ENCODE data around the gene SKP1.
A peak's percentile ranks its signal among the peaks of the same experiment; 100 is the strongest.
"Not testable (repeated sequence)": the region's sequence is repeated elsewhere in the genome, so short reads cannot be mapped to it uniquely, and the experiment has no call there.

Gene SKP1

GRCh38 chr5:134177369-134178095, 782 bp upstream of the SKP1 start:
- no peak for DNase-seq

DNA sequence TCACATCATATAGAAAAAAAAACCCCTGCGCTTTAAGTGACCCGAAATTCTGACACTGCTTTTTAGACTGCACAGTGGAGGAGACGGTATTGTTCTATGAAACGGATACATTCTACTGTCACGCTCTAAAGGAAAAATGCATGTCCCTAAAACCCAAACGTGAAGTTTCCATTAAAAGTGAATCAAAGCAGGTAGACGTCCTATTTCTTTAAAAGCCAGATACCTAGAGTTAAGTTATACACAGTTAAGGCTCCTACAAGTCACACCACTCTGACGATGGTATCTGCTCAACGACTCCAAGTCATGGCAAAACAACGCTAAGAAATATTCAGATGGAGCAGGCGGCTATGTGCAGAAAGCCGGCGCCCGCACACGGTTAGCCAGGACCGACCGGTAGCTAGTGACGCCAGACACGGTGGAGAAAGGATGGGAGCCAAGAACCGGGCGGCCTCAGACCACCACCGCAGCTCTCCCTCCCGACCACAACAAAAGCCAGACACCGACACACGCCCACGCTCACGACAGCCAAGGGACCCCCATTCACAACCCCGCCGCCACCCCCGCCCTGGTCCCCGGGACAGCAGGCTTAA, 734 bp downstream of the SKP1 start:
- DNase-seq = peak; percentile 41

- no peak for DNase-seq
These were observed 1.6 kb downstream of the SKP1 start for GRCh38 chr5:134174841-134175839.

GRCh38 chr5:134171972-134172371, 4.8 kb downstream of the SKP1 start:
- DNase-seq = no peak

- DNase-seq = no peak
These were observed 14.2 kb downstream of the SKP1 start for GRCh38 chr5:134162592-134162991.

DNA sequence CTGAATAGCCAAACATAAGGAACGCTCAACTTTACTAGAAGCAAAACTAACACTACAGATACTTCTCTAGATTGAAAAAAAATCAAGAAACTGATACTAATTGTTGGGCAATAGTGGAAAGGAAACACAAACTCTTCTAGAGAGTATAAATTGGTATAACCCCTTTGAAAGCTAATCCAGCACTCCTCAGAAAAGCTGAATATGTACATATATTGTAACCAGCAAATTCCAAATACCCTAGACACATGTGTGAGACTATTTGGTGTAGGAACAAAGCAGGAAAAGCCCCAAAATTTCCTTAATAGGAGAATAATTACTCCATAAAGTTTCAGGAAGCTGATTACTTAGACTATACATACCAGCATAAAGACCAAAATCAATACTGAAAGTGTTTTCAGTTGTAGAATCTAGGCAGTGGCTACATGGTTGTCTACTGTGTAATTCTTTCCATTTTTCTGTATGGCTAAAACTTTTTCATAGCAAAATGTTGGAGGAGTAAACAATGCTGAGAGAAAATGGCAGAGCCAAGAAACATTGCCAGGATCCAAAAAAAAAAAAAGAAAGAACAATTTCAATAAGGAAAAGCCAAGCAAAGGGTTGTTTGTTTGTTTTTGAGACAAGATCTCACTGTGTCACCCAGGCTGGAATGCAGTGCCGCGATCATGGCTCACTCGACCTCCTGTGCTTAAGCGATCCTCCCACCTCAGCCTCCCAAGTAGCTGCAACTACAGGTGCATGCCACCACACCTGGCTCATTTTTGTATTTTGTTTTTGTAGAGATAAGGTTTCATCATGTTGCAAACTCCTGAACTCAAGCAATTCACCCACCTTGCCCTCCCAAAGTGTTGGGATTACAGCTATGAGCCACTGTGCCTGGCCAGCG, 15.0 kb downstream of the SKP1 start:
- no peak for DNase-seq

GRCh38 chr5:134153657-134154056, 23.1 kb downstream of the SKP1 start:
- no peak for DNase-seq

- DNase-seq = no peak
These were observed 23.5 kb downstream of the SKP1 start for GRCh38 chr5:134153241-134153640.

GRCh38 chr5:134152173-134152832, 24.4 kb downstream of the SKP1 start:
- DNase-seq = not testable (repeated sequence)

- DNase-seq = no peak
These were observed 25.0 kb downstream of the SKP1 start for GRCh38 chr5:134151723-134152122.

- DNase-seq = no peak
These were observed 27.0 kb downstream of the SKP1 start for GRCh38 chr5:134149571-134150303.

GRCh38 chr5:134148986-134149539, 27.7 kb downstream of the SKP1 start:
- no peak for DNase-seq

DNA sequence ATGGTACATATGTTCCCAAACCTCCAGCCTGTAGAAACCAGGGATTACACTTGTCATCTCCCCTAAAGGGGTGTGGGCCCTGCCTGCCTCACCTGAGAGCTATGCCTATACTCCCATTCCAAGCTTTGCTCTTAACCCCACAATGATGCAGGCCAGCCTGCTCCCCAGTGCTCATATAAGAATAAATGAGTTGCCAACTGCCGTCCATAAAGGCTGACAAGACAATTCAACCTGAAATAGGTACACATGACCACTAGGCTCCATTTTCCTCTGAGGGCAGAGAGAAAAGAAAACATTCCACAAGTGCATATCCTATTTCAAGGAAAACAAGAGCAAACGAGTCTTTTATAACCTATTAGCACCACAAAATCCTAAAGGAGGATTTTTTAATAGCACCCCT, 28.4 kb downstream of the SKP1 start:
- DNase-seq = no peak

GRCh38 chr5:134146651-134147518, 29.9 kb downstream of the SKP1 start:
- DNase-seq = no peak

- DNase-seq = peak; percentile 84
These were observed 30.8 kb downstream of the SKP1 start for GRCh38 chr5:134145779-134146581.

DNA sequence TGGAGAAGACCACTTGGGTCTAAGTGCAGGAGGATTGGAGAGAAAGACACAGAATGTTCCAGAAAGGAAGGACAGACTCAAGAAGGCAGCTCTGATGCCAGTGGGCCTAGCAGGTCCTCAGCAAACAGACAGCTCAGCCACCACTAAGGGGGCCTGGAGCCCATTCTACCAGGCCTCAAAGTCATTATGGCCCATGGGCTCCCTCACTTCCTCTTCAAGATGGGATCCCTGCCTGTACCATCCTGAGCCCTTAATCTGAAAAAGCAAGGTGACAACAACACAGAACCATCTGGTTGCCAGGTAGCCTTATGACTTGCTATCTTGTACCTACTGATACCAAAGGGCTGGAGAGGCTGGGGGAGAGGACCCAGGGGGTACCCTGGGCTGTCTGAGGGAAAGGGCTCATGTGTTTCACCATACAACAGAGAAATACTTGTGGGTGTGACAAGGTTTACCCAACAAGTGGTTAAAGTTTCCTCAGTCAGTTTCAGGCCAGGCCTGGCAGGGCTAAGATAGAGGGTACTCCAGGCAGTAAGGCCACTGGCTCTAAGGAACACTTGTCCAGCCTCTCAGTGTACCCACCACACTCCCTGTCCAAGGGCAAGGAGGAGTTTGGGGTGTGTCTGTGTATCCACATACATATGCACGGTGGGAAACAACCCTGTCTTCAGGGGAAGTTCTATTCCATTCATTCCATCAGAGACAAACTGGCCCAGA, 31.6 kb downstream of the SKP1 start:
- no peak for DNase-seq

DNA sequence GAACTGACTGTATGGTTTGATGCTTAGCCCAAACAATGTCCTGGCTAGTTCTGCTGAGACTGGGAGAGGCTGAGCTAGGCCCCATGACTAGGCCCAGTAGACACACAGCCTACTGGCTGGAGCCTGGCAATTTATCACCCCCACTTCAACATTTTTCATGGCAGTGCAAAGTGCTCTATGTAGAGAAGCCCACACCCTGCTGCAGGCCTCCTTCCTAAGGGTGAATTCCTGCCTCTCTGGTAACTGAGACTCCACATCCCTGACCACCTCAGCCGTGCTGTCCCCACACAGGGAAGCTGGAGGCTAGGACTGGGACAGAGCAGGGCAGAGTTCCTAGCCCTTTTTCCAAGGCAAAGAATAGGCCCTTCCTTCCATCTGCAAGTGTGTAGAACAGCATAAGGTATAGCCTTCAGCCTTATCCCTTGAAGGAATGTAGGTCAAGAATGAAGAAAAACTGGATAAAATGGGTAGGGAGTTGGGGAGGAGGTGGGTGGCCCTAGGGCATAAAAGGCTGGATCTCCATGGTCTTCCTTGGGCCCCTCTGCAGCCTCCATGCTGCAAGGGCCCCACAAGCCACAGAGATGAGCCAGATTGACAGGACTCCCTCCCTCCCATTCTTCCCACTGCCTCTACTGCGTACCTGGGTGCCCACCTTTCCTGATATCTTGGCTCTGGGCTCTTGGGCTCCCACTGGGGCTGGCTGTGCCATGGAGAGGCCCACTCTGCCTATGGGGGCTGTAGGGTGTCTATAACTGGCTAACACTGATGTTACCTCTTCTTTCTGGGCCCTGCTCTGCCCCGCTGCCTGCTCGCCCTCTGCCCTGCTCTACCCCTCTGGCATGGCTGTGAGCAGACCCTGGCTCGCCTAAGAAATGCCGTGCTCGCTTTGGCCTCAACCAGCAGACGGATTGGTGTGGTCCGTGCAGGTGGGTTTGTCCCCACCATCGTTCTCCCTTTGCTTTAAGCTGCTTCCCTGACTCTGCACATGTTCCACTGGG, 32.5 kb downstream of the SKP1 start:
- no peak for DNase-seq

Measured in T-helper 9 cell (primary cell).